GM19397 (cell line): ENCODE data around the gene KCNMA1.
"Not testable (repeated sequence)": the region's sequence is repeated elsewhere in the genome, so short reads cannot be mapped to it uniquely, and the experiment has no call there.

ENCODE experiments used
- ATAC-seq: cut with Tn5 transposase; IDR thresholded peaks from one replicate; pipeline ENCODE4 v1.9.1; 2021; ENCODE audit warnings: mild to moderate bottlenecking, moderate library complexity; ENCODE audit not compliant: unreplicated experiment

KCNMA1 gene

DNA sequence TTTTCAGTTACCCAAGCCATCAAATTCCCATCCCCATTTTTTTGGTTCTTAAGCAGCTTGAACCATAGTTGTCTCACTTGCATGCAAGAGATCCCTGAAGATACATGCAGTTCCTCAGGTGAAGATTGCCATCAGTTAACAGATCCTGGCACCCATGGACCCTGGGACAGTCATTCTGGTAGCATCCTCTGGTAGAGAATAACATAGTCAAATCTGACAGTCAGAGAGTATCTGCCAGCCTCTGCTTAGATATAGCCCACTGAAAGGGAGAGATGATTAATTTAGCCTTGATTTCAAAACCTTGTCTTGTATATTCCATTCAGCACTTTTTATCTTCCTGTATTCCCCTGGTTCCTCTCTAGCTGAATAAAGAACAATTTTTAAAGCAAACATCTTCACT is 280.4 kb downstream of the KCNMA1 start:
- no peak for ATAC-seq

DNA sequence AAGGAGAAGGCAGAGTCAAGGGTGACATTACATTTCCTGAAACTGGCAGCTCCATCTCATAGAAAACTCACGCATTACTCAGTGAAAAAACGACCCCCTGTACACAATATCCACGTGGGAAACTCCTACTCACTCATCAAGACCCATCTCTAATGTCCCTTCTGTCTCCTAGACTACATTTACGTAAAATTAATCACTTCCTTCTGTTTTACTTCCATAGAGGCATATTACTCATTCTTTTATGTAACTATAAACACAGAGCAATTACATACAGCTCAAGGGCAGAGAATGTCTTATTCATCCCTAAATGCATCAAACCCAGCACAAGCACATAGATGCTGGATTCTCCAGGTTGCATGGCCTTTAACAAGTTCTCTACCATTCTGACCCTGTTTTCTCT is 281.8 kb downstream of the KCNMA1 start:
- no peak for ATAC-seq

DNA sequence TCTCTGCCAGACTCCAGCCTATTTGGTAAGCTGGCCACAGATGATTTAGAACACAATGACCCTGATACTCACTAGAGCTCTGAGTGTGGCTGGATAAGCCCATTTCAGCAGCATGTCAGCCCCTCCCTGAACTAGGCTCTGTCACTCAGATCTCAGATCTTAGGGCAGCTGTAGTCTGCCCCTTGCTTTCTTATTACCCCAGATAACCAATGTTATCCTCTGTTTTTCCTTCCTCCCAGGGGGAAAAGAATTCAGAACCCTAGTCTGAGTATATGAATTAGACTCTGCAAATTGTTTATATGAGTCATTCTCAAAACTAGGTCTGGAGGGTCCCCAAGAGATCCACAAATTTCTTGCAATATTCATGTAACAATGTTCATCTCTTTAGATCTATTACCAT is 286.2 kb downstream of the KCNMA1 start:
- ATAC-seq = no peak

DNA sequence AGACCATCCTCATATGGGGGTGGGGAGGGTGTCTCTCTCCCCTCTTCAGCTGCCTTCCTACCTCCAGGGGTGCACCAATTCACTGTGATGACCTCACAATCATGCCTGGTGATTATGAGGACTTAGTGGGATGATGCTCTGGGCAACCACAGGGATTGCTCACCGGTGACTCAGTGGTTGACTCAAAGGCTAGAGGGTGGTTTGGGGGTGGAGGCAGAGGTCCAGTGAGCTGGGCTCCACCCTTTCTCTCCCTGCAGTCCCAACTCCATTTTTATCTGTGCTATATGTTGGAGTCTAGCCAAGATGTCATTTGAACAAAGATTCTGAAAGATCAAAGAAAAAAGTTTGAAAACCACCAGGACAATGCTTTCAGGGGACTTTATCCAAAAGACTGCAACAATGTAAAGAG is 286.9 kb downstream of the KCNMA1 start:
- ATAC-seq = no peak

DNA sequence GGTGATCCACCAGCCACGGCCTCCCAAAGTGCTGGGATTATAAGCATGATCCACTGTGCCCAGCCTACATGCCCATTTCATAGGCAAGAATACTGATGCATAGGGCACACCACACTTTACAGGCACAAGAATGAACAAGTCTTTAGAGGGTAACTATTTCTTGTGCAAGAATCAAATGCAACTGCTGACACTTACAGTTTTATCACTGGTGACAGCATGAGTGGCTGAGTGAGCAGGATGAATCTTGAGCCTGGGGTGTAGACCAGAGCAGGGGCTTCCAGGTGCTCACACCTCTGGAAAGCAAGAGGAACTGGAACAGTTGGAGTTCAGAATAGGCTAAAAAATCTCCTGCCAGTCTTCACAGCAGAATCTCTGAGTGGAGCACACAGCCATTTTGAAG is 287.5 kb downstream of the KCNMA1 start:
- no peak for ATAC-seq

DNA sequence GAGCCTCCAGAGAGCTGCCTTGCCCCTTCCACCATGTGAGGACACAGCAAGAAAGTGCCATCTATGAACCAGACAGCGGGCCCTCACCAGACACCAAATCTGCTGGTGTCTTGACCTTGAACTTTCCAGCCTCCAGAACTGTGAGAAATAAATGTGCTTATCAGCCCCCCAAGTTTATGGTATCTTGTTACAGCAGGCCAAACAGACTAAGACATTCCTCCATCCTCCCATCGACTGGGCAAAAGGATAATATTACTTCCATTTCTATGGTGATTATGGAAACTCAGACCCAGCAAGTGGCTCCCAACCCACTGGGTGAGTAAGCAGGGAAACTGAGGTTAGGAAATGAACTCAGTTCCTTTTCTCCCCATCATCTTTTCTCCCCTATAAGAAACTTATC is 288.4 kb downstream of the KCNMA1 start:
- no peak for ATAC-seq

DNA sequence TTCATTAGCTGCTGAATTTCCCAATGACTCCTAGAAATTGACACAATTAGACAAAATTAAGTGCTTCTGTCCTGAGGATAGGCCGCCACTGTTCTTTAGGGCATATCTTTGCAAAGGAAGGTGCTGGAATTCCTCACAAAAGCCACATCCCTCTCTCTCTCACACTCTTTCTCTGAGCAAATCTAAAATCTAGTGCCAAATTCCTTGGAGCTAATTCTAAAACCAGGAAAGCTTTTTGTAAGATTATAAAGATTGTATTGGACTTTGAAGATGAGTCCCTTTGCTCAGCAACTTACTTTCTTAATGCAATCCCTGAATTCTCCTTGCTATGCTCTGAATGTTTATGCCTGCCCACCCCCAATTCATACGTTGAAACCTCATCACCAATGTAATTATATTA is 288.9 kb downstream of the KCNMA1 start:
- ATAC-seq = no peak

DNA sequence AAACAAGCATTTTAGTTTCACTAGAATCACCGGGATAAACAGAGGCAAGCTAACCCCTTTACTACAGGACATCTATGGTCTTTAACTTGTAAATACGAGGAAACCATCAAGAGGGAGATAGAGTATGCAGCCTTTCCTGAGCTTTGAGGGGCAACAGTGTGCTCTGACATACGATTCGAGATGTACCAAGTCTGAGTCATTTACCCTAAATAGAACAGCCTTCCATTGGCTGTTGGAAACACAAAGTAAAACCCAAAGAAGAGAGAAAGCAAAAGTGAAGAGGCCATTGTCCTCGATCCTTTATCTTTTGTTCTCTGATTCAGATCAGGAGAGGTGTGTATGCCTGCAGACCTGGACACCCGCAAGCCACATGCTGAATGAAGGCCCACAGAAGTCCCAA is 289.5 kb downstream of the KCNMA1 start:
- ATAC-seq = no peak

DNA sequence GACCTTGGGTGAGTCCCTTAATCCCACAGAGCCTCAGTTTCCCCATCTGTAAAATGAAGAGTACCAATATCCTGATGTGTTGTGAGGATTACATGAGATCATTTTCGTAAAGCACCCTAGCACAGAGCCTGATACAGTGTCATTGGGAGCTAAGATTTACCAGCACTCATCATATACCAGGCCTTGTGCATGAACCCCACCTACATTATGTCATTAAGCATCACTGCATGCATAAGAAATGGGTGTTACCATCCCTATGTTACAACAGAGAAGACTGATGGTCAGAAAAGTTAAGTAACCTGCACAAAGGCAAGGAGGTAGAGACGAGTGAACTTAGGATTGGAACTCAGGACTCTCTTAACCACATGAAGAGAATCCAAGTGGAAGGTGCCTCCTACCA is 290.6 kb downstream of the KCNMA1 start:
- ATAC-seq = no peak

DNA sequence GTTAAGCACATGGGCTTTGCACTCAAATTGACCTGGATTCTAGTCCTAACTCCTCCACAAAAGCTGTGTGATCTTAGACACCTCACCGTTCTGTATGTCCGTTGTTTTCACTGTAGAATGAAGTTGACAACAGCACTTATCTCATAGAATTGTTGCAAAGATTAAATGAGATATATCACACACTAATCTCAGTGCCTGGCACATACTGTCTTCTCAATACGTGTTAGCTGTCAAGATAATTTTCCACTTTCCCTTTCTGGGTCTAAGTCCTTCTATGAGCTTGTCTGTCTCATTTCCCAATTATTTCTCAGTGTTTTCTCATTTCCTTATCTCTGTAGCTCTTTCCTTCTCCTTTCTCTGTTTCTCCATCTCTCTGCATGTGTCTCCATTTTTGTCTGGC is 296.6 kb downstream of the KCNMA1 start:
- no peak for ATAC-seq

DNA sequence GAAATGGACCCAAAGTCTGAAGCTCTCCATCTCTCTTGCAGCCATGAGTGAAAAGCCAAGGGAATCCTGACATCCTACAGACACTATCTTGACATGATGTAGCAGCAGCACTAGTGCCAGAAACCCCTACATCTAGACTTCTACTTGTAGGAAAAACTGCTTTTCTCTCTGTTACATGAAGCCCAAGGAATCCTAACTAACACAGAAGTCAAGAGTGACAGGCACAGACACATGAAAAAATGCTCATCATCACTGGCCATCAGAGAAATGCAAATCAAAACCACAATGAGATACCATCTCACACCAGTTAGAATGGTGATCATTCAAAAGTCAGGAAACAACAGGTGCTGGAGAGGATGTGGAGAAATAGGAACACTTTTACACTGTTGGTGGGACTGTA is 297.7 kb downstream of the KCNMA1 start:
- ATAC-seq = not testable (repeated sequence)

DNA sequence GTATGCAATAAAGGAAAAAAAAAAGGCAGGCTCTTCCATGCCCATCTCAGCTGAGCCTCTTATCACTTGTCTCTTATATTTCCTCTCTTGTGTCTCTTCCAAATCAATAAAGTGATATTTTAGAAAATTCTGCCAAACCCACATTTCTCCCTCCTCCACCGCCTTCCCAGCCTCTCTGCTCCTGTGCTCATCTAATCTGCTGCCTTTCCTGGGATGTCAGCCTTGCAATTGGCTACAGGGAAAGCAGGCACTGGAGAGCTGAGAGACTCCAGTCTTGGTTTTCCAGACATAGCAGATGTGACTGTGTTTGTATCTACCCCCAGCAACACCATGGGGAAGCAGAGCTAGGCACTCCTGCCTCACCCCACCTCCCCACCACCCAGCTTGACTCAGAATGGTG is 298.4 kb downstream of the KCNMA1 start:
- ATAC-seq = no peak

DNA sequence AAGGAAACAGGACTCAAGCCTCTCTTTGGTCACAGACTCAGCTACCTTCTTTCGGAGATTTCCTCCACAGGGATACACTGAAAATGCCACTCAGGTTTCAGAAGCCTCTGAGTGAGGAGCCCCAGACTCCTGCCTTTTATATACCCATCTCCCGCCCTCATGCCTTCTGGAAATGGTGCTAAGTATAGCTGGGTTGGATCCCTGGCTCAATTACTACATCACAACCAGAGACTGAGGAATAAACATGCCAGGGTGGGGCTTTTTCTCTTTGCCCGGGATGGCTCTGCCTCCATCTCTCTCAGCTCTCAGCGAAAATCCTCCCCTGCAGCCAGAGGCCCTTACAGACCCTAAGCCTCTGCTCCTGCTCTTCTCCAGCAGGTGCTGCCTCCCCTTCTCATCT is 299.5 kb downstream of the KCNMA1 start:
- no peak for ATAC-seq

DNA sequence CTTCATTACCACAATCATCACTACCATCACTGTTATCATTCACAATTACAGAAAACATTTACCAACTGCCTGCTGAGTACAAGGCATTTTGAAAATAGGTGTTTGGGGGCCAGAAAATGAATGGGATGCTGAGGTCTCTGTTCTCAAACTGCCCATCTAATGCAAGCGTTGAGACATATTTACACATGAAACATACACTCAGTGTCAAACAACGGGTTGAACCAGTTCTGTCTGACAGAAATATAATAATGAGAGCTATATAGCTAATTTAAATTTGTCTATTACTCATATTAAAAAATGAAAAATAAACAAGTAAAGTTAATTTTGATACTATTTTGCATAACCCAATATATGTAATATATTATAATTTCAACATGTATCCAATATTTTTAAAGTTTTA is 303.1 kb downstream of the KCNMA1 start:
- no peak for ATAC-seq

DNA sequence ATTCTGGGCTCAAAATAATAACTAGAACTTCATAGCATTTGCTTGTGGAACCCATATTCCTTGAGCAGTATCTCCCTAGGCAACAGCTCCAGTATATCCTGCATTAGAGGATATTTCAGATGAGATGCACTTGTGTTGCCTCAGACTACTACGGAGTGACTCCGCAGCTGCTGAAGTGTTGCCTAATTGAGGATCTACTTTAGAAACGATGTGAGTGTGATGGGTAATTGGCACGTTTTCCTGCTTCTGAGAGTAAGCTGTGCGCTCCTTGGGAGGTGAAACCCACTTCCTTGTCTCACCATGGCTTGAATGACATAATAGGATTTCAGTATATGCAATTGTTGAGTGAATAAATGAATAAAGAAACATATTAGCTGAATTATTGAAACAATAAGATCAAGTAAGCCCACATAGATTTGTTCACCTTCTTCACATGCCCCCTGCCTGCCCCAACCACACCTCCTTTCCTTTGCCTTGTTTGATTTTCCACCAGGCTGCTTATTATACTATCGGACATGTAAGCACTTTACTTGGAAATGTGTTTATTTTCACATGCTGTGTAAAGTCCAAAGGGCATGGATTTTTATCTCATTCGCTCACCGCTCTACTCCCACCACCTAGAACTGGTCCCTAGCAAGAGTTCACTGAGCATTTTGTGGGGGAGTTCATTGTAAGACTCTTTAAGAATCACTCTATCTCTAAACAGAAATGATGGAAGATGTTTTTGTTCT is 303.8 kb downstream of the KCNMA1 start:
- no peak for ATAC-seq

DNA sequence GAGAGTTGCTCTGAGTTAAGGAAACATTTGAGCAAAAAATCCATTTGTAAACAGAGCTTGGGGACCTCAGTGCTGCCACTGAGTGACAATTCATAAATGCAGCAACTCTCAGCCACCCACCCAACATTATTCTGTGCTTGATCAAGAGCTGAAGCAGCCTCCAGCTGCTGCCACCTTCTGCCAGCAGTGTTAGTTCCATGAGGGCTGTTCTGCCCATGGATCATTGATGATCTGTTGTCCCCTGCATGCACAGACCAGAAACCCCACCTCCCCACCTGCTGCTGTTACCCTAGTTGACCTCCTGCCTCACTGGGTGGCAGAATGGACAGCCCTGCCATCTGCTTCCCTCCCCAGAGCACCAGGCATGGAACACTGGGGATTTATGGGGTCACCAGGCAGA is 305.4 kb downstream of the KCNMA1 start:
- ATAC-seq = no peak

DNA sequence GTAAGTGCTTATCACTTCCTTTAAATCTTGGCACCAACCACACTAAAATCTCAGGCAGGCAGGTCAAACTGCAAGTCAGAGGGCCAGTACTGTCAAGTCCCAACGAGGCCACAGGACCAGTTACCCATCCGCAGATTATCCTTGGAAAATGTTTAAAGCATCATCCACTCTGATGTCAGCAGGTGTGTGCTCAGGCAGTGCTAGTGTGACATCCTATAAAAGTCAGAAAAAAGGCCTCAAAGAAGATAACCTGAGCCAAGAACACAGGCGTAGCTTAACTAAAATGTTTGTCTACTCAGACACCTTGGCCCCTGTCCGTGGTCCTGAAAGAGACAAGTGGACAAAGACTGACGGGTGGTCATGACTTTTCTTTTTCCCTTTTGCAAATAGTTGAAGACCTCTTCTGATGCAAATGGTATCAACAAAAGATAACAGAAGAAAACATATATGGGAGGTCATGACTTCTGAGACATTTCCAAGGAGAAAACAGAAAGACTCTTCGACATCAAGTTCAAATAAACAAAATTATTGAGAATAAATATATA is 309.3 kb downstream of the KCNMA1 start:
- no peak for ATAC-seq

DNA sequence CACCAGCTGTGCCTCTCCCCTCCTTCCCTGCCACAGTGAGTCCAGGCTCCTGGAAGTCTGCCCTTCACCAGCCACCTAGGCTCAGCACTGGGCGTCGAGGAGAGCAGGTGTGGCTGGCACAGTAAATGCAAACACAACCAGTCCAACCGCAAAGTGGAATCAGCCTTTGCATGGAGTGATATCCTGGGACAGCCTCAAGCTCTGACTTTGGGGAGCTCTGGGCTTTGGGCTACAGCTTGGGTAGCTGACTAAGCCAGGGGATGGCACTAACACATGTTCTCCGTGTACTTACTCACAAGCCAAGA is 312.4 kb downstream of the KCNMA1 start:
- no peak for ATAC-seq

DNA sequence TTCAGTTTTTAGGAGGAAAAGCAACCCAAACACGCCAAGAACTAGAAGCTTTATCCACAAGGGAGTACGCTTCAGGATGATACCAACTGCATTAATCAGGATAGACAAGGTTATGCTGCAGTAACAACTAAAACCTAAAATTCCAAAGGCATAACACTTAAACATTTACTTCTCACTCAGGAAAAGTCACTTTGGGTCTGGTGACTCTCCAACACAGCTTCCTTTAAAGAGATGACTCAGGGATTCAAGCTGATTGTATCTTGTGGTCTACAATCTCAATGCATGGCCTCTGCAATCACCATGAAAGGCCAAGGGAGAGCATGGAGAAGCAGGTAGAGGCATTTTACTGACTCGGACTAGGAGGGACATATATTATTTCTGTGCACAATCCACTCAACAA is 315.8 kb downstream of the KCNMA1 start:
- no peak for ATAC-seq

DNA sequence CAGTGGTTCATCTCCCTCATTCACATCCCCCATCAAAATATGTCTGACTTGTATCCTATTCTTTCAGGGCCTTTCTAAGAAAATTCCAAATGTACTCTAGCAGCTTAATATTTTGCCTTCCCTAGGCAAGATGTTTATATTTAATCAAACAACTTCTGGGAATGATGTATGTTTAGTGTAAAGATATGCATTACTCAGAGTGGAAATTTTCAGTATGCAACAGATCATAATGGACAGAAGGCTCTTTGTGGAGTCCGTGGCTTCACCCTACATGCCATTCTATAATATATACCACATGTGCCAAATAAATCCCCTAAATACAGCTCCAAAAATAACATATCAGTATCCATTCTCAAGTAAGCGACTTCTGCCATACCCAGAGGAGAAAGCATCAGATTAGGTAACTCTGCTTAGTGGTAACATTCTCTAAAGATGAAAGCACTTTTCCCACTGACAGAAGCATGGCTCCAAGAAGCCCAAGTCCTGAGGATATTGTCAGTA is 316.6 kb downstream of the KCNMA1 start:
- no peak for ATAC-seq

DNA sequence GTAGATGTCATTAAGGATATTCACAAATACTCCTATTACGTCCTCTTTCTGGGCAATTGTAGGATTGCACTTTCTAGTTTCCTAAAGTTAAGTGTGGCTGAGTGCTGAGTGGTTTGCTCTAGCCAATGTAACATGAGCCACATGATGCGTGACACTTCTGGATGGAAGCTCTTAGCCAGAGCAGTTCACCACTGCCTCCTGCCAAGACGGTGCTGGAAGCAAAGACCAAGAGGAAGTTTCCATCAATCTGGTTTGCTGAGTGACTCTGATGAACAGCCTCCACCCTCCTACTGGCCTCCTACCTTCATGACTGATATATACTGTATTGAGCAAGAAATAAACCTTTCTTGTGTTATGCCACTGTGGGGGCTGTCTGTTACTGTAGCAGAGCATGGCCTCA is 318.1 kb downstream of the KCNMA1 start:
- no peak for ATAC-seq

DNA sequence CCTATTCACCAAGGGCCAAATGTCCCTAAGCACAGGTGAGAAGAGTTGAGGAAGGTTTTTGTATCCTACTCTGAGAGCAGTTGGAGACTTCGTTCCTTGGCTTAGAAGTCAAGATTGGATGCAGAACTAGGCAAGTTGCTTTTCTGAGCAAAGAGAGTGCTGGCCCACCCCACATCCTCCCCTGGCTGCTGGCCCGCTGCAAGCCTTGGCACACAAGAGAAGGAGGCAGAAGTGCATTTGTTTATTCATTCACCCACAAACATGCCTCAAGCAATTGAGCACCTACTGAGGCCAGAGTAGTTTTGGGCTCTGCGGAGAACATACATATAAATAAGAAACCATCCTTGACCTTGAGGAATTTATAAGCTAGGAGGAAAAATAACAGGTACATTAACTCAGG is 318.9 kb downstream of the KCNMA1 start:
- no peak for ATAC-seq

DNA sequence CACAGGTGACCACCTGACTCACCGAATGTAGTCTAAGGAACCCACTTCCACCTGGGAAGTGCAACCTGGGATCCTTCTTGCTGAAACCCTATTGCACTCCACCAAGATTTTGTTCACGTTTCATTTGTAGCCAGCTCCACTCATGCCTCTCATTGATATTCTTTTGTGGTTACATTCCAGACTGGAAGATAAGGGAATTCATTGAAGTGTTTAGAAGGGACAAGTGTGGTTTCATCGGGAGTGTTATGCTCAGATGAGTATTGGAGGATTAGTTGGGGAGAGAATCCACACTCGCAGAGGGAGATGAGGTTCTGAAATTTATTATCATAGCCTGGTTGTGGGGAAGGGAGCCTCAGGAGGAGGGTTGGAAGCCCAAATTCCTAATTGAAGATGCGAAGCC is 320.4 kb downstream of the KCNMA1 start:
- no peak for ATAC-seq
